AG09319 (cell line): ENCODE data around the gene MRPL55.

Experiments used
- DNase-seq: peaks from one replicate; pipeline ENCODE4 v3.0.0-alpha.2; 2010; ENCODE audit warnings: low read depth; ENCODE audit errors: extremely low read depth
- CTCF ChIP-seq: IDR thresholded peaks from 2 replicates; pipeline ENCODE4 v1.5.1; 2011; ENCODE audit warnings: low read depth, mild to moderate bottlenecking, inconsistent platforms, low read length, moderate library complexity

MRPL55 gene

GRCh38 chr1:228060458-228061190 lies 48.5 kb downstream of the MRPL55 start:
- no peak for TF ChIP-seq CTCF
- DNase-seq, result no peak

GRCh38 chr1:228059634-228060457 lies 49.3 kb downstream of the MRPL55 start:
- no peak for DNase-seq
- no peak for TF ChIP-seq CTCF

- TF ChIP-seq CTCF, result no peak
- DNase-seq, result no peak
These were observed 50.0 kb downstream of the MRPL55 start for GRCh38 chr1:228058949-228059633.

GRCh38 chr1:228058172-228058948 lies 50.7 kb downstream of the MRPL55 start:
- no peak for TF ChIP-seq CTCF

More at GRCh38 chr1:228058172-228058948, 50.7 kb downstream of the MRPL55 start:
- no peak for DNase-seq
